OCI-LY7 (cell line): ENCODE results near the gene CD2AP. TPM values are rescaled to one million over a fixed set of nuclear protein-coding genes. Genes with fewer than 3 reads are reported as not detected.

Source experiments
- BruUV-seq: library from RNA; stranded (reverse); fragments of 400-500 nt; replicated peaks from 2 replicates; lab custom pipeline; 2021; lab: Mats Ljungman, UMichigan
- CTCF ChIA-PET: fragments of 300-600 bp; sonication (Branson Sonifier 250); formaldehyde crosslinking; loops from one replicate; lab custom pipeline; 2022; ENCODE audit warnings: antibody characterized with exemption; ENCODE audit not compliant: unreplicated experiment; lab: Charles Lee
- POLR2A ChIA-PET: fragments of 300-600 bp; sonication (Branson Sonifier 250); formaldehyde crosslinking; loops from one replicate; lab custom pipeline; 2022; ENCODE audit warnings: antibody characterized with exemption; lab: Charles Lee
- DNase-seq: peaks from one replicate; pipeline ENCODE4 v3.0.0-alpha.2; 2015; ENCODE audit warnings: low spot score
- H2AFZ ChIP-seq: fragments of 200-600 bp; sonication (generic), shearing (Covaris generic); 2 replicates; pipeline ENCODE4 v1.6.1; 2014; ENCODE audit warnings: mild to moderate bottlenecking, antibody characterized with exemption, low read length, moderate library complexity
- H3K27ac ChIP-seq: fragments of 200-600 bp; sonication (generic); 2 replicates; pipeline ENCODE4 v1.5.1; 2014; ENCODE audit warnings: mixed run types, low read depth, mild to moderate bottlenecking, moderate library complexity, low read length, inconsistent platforms; ENCODE audit not compliant: poor library complexity, severe bottlenecking
- H3K36me3 ChIP-seq: fragments of 200-600 bp; sonication (generic); 2 replicates; pipeline ENCODE4 v1.6.1; 2014; ENCODE audit warnings: mild to moderate bottlenecking, antibody characterized with exemption, low read length, moderate library complexity, mixed read lengths; ENCODE audit not compliant: insufficient read depth
- H3K4me1 ChIP-seq: fragments of 200-600 bp; sonication (generic); 2 replicates; pipeline ENCODE4 v1.5.1; 2014; ENCODE audit warnings: mild to moderate bottlenecking, low read length; ENCODE audit not compliant: insufficient read depth, poor library complexity, severe bottlenecking
- H3K4me2 ChIP-seq: fragments of 200-600 bp; sonication (generic); 2 replicates; pipeline ENCODE4 v1.6.1; 2014; ENCODE audit warnings: mild to moderate bottlenecking, low read length
- H3K4me3 ChIP-seq: fragments of 200-600 bp; sonication (generic); 2 replicates; pipeline ENCODE4 v1.5.1; 2014; ENCODE audit warnings: mild to moderate bottlenecking, low read depth, low read length; ENCODE audit not compliant: poor library complexity, severe bottlenecking
- H3K79me2 ChIP-seq: fragments of 200-600 bp; sonication (generic); 2 replicates; pipeline ENCODE4 v1.6.1; 2016; ENCODE audit warnings: low read depth, mild to moderate bottlenecking, low read length, moderate library complexity, mixed read lengths; ENCODE audit not compliant: insufficient read depth
- H3K9me2 ChIP-seq: fragments of 200-600 bp; sonication (generic); 2 replicates; pipeline ENCODE4 v1.6.1; 2016; ENCODE audit warnings: mild to moderate bottlenecking, low read length, mixed read lengths; ENCODE audit not compliant: insufficient read depth
- H3K9me3 ChIP-seq: fragments of 200-600 bp; sonication (generic); 2 replicates; pipeline ENCODE4 v1.6.1; 2014; ENCODE audit warnings: mild to moderate bottlenecking, mixed run types, low read length, mixed read lengths
- H4K20me1 ChIP-seq: fragments of 200-600 bp; sonication (generic); 2 replicates; pipeline ENCODE4 v1.6.1; 2014; ENCODE audit warnings: mild to moderate bottlenecking, antibody characterized with exemption, low read length, moderate library complexity, mixed read lengths; ENCODE audit not compliant: insufficient read depth
- EZH2phosphoT487 ChIP-seq: fragments of 200-600 bp; sonication (generic); IDR thresholded peaks from 2 replicates; pipeline ENCODE4 v1.6.1; 2018; ENCODE audit warnings: low read depth, borderline replicate concordance, mild to moderate bottlenecking, mixed run types, antibody characterized with exemption, low read length, moderate library complexity, mixed read lengths
- intact Hi-C: fragments of 100-400 bp; cut with micrococcal nuclease; formaldehyde crosslinking; loops from one replicate; pipeline ENCODE4 v1.10.0; 2022; ENCODE audit not compliant: unreplicated experiment
- total RNA-seq, 2 experiments: library from RNA; depleted of rRNA in 1 of 2; stranded (reverse); fragments of >200 nt in 1 of 2; shearing (Covaris generic) in 1 of 2; gene quantifications; 2 replicates each; pipeline ENCODE4 v1.2.3, GENCODE V29; 2014 to 2022
- TF ChIP-seq, protein P1 (sequence below): fragments of 200-600 bp; sonication (generic); conservative IDR thresholded peaks from 2 replicates; pipeline ENCODE4 v1.5.1; 2014; ENCODE audit warnings: mild to moderate bottlenecking, antibody characterized with exemption, low read length, moderate library complexity, mixed read lengths

Gene CD2AP
- total RNA-seq, 2 experiments from 2014 or later = 26.6 to 58.0 TPM

DNA sequence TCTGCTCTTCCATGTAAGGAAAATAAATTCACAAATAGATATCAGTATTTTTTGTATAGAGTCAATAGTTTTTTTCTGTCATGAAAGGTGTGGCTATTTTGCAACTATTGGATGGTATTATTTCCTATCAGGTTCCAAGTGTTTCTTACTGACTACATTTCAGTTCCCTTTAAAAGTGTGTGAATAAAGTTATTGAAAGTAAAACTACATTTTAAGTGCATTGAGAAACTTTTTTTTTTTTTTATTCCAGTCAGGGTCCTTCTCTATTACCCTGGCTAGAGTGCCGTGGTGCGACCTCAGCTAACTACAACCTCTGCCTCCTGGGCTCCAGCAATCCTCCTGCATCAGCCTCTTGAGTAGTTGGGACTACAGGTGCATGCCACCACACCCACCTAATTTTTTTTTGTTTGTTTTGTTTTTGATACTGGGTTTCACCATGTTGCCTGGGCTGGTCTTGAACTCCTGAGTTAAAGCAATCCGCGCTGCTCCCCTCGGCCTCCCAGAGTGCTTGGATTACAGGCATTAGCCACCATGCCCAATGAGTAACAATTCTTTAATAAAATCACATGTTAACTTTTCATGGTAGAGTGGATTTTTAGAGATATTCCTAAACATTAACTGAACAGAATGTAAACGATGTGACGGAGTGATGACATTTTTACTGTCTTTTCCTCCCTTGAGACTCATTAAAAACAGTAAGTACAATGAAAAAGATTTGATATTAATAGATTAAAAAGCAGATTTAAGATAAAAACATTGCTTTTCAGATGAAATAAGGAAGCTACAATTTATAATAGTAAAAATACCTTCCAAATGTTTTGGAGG is 151.1 kb downstream of the CD2AP start:
- ChIA-PET POLR2A (interaction anchor here (0.6 to 1.0 kb wide), 2 partner anchors 26 to 191 kb away, joined by 3 read pairs; no protein-coding TSS in a partner anchor), CTCF (no interaction called here)
- Histone ChIP-seq H3K36me3 (peaks cover 22% of the 10 kb centered on the region; the same call in 1 of the 2 replicates), H3K4me3 (no peak overlapping the region), H3K9me3 (no peaks in the 10 kb centered on the region), H4K20me1 (no peaks in the 10 kb centered on the region), H3K4me1 (no peaks in the 10 kb centered on the region), H2AFZ (no peak overlapping the region), H3K27ac (no peak overlapping the region), H3K4me2 (no peak overlapping the region), H3K9me2 (no peaks in the 10 kb centered on the region), H3K79me2 (no peaks in the 10 kb centered on the region)
- intact Hi-C loops = no loop called here
- BruUV-seq = no TSS peak
- no peak for DNase-seq
- TF ChIP-seq EZH2phosphoT487 = no peak
- TF ChIP-seq, protein P1, sequence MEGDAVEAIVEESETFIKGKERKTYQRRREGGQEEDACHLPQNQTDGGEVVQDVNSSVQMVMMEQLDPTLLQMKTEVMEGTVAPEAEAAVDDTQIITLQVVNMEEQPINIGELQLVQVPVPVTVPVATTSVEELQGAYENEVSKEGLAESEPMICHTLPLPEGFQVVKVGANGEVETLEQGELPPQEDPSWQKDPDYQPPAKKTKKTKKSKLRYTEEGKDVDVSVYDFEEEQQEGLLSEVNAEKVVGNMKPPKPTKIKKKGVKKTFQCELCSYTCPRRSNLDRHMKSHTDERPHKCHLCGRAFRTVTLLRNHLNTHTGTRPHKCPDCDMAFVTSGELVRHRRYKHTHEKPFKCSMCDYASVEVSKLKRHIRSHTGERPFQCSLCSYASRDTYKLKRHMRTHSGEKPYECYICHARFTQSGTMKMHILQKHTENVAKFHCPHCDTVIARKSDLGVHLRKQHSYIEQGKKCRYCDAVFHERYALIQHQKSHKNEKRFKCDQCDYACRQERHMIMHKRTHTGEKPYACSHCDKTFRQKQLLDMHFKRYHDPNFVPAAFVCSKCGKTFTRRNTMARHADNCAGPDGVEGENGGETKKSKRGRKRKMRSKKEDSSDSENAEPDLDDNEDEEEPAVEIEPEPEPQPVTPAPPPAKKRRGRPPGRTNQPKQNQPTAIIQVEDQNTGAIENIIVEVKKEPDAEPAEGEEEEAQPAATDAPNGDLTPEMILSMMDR = no peak

DNA sequence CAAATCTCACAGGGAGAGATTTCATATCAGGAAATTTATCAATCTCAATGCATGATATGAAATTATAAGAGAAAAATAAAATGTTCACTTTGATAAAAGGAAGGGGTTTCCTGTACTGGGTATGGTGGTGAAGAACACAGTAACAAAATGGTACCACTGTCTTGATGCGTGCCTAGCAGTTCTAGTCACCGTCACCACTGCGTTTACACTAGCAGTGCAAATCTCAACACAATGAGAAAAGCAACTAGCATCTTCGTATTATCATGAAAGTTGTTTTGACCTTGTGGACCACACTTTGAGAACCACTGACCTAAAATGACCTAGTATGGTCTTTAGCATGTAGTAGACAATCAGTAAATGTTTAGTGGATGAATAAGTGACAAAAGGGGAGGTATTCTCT is 152.4 kb downstream of the CD2AP start:
- BruUV-seq = no TSS peak
- no peak overlapping the region for H2AFZ ChIP-seq
- peaks cover 13% of the 10 kb centered on the region; the same call in 1 of the 2 replicates for H3K36me3 ChIP-seq
- H3K27ac ChIP-seq = no peak overlapping the region
- intact Hi-C loops = loop anchor here (2.0 kb wide), 1 partner anchor 151 kb away; no protein-coding TSS in a partner anchor
- no peaks in the 10 kb centered on the region for H3K4me1 ChIP-seq
- TF ChIP-seq, protein P1 = no peak
- TF ChIP-seq EZH2phosphoT487 = no peak
- H3K79me2 ChIP-seq = no peaks in the 10 kb centered on the region
- no peaks in the 10 kb centered on the region for H3K9me2 ChIP-seq
- H3K4me3 ChIP-seq = no peak overlapping the region
- ChIA-PET POLR2A (interaction anchor here (0.6 to 1.0 kb wide), 2 partner anchors 68 to 527 kb away, joined by 3 to 6 read pairs; no protein-coding TSS in a partner anchor), CTCF (no interaction called here)
- H4K20me1 ChIP-seq = no peaks in the 10 kb centered on the region
- DNase-seq = no peak
- H3K9me3 ChIP-seq = no peaks in the 10 kb centered on the region
- H3K4me2 ChIP-seq = no peak overlapping the region

DNA sequence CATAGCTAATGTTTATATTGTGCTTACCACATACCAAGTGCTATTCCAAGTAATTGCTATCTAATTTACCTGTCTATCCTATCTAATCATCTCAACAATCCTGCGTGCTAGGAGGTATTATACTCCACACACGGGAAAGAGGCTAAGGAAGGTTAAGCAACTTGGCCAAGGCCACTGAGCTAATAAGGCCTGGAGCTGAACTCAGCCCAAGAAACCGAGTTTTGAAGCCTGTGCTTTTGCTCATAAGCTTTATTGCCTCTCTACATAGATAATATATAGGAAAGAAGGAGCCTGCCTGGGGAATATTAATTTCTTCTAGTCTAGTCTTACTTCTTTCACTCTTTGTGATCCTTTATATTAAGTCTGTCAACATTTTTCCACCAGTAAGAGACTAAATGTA is 153.0 kb downstream of the CD2AP start:
- intact Hi-C loops = loop anchor here (2.0 kb wide), 1 partner anchor 150 kb away; no protein-coding TSS in a partner anchor
- no peaks in the 10 kb centered on the region for H3K79me2 ChIP-seq
- no TSS peak for BruUV-seq

More for the DNA sequence above, 153.0 kb downstream of the CD2AP start:
- no peak overlapping the region for H3K27ac ChIP-seq
- no peak overlapping the region for H3K4me2 ChIP-seq
- H3K36me3 ChIP-seq = peaks cover 9% of the 10 kb centered on the region; the same call in 1 of the 2 replicates
- H4K20me1 ChIP-seq = no peaks in the 10 kb centered on the region
- POLR2A ChIA-PET = interaction anchor here (1.0 to 1.6 kb wide), 4 partner anchors 13 to 101 kb away, joined by 3 to 5 read pairs (median 3); no protein-coding TSS in a partner anchor
- no peak for TF ChIP-seq EZH2phosphoT487
- TF ChIP-seq, protein P1 = no peak
- CTCF ChIA-PET = interaction anchor here (1.2 to 1.6 kb wide), 3 partner anchors 9 to 216 kb away, joined by 3 to 7 read pairs (median 5); no protein-coding TSS in a partner anchor
- no peaks in the 10 kb centered on the region for H3K9me2 ChIP-seq
- H3K4me3 ChIP-seq = no peak overlapping the region
- H3K9me3 ChIP-seq = no peaks in the 10 kb centered on the region
- DNase-seq = no peak
- no peaks in the 10 kb centered on the region for H3K4me1 ChIP-seq
- no peak overlapping the region for H2AFZ ChIP-seq
